Neural progenitor cell (in vitro differentiated cells): ENCODE data around the gene CAB39L.

Experiments used
- EZH2 ChIP-seq: fragments of 200-600 bp; sonication (generic); IDR thresholded peaks from 2 replicates; pipeline ENCODE4 v1.6.1; 2017; ENCODE audit warnings: antibody characterized with exemption, mild to moderate bottlenecking, moderate library complexity
- EZH2phosphoT487 ChIP-seq: fragments of 200-600 bp; sonication (generic); IDR thresholded peaks from 2 replicates; pipeline ENCODE4 v1.6.1; 2017; ENCODE audit warnings: antibody characterized with exemption
- TF ChIP-seq, protein P1 (sequence below): fragments of 200-600 bp; sonication (generic); IDR thresholded peaks from 2 replicates; pipeline ENCODE4 v1.5.1; 2017; ENCODE audit warnings: antibody characterized with exemption, mild to moderate bottlenecking

DNA sequence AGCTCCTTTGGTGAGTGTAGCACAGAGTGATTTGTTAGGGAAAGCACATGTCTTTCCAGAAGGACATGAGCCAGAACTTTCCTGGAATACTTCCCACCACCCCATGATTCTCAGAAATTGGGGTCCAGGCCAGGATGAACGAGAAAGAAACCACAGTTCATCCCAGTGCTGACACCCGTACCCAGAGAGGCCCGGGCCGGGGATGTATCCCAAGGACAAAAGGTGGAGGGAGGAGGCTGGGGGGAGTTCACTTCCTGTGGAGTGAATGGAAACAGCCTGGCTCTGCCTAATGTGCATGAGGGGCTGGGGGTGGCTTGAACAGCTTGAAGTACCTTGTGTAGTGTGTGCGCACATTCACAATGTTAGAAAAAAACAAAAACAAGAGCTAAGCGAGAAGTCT, 148.6 kb downstream of the CAB39L start:
- TF ChIP-seq, protein P1, sequence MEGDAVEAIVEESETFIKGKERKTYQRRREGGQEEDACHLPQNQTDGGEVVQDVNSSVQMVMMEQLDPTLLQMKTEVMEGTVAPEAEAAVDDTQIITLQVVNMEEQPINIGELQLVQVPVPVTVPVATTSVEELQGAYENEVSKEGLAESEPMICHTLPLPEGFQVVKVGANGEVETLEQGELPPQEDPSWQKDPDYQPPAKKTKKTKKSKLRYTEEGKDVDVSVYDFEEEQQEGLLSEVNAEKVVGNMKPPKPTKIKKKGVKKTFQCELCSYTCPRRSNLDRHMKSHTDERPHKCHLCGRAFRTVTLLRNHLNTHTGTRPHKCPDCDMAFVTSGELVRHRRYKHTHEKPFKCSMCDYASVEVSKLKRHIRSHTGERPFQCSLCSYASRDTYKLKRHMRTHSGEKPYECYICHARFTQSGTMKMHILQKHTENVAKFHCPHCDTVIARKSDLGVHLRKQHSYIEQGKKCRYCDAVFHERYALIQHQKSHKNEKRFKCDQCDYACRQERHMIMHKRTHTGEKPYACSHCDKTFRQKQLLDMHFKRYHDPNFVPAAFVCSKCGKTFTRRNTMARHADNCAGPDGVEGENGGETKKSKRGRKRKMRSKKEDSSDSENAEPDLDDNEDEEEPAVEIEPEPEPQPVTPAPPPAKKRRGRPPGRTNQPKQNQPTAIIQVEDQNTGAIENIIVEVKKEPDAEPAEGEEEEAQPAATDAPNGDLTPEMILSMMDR, result no peak
- TF ChIP-seq EZH2, result no peak
- TF ChIP-seq EZH2phosphoT487, result no peak
